ENCODE results near the gene FAM20C.
"Not testable (repeated sequence)": the region's sequence is repeated elsewhere in the genome, so short reads cannot be mapped to it uniquely, and the experiment has no call there.

FAM20C gene

GRCh38 chr7:193481-194251 is 1.3 kb downstream of the FAM20C start:
- no peak for DNase-seq

DNA sequence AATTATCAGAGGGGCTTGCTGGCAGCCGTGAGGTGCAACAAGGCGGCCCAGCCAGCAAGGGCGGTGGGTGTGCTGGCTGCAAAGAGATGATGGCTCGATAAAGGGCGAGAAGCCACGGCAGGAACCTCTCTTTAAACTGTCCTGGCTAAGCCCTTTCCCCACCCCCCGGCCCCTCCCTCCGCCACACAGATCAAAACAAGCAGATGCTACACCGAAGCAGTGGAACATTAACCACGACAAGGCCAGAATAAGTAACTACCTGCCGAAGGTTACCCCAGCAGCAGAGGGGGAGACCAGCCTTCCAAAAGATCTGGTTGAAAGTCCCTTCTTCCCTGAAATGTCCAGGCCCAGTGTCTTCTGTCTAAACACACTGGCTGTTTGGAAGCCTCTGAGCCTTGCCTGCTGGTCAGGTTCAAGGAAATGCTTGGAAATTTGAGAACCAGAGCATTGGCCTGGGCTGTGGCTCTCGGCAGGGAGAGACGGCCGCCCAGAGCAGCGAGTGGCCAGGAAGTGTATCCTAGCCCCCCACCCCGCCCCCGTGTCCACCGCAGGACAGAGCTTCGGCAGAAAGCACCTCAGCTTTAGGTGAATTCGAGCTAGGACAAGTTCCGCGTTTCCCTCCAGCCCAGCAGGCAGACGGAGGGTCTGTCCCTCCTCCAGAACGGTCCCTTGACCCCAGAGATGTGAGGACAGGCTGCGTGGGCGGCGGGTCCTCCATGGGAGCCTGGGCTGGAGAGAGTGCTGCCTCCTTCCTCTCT is 2.1 kb downstream of the FAM20C start:
- no peak for DNase-seq

DNA sequence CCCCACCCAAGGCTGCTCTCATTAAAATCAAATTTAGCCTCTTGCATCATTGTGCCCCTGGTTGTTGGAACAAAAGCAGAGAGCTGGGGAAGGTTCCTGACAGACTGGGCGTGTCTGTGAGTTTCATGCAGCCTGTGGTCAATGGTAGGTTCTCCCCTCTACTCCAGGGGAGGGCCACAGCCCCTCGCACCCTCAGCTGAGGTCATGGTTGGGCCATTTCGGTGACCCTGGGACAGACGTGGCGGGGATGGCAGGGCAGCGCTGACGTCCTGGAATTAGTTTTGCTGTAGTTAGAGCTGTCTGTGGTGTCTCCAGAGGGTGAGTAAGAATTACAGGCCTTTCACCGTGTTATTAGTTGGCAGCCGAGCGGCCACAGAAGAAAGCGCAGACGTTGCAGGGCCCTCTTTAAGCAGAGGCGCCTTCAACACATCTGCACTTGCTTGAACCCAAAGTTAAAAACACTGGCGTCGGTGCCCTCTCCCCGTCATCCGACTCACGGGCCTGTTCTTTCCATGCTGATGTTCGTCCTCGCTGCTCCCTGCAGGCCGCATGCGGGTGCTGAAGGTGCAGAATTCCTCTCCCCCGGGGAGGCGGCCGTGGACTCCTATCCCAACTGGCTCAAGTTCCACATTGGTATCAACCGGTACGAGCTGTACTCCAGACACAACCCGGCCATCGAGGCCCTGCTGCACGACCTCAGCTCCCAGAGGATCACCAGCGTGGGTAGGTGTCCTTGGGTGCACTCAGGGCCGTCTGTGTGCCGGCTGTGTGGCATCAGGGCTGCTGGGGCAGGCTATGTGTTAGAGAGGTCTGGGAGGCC is 2.8 kb downstream of the FAM20C start:
- DNase-seq: no peak

- no peak for DNase-seq
Observed at GRCh38 chr7:195830-196128, 3.4 kb downstream of the FAM20C start.

GRCh38 chr7:196283-196682 is 3.9 kb downstream of the FAM20C start:
- DNase-seq: no peak

DNA sequence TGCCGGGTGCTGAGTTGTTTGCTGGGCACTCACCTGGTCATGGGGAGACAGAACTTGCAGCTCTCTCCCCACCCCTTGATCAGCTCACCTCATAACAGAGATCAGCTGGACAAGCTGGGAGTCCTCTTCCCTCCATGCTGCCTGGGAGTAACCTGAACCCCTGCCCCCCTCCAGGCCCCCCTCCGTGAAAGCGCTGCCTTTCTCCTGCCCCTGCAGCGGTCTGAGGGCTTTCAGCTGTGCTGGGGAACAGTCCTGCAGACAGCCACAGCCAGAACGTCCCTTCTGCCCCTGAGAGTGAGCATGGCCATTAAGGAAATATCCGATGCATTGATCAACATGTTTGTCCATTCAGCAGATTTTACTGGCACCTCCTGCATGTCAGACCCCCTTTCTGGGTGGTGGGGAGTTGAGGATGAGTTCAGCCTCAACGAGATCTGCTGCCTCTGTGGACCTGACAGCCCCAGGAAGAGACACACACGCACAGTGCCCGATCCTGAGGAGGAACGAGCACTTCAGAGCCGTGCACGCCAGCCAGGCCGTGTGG is 4.5 kb downstream of the FAM20C start:
- DNase-seq: no peak

DNA sequence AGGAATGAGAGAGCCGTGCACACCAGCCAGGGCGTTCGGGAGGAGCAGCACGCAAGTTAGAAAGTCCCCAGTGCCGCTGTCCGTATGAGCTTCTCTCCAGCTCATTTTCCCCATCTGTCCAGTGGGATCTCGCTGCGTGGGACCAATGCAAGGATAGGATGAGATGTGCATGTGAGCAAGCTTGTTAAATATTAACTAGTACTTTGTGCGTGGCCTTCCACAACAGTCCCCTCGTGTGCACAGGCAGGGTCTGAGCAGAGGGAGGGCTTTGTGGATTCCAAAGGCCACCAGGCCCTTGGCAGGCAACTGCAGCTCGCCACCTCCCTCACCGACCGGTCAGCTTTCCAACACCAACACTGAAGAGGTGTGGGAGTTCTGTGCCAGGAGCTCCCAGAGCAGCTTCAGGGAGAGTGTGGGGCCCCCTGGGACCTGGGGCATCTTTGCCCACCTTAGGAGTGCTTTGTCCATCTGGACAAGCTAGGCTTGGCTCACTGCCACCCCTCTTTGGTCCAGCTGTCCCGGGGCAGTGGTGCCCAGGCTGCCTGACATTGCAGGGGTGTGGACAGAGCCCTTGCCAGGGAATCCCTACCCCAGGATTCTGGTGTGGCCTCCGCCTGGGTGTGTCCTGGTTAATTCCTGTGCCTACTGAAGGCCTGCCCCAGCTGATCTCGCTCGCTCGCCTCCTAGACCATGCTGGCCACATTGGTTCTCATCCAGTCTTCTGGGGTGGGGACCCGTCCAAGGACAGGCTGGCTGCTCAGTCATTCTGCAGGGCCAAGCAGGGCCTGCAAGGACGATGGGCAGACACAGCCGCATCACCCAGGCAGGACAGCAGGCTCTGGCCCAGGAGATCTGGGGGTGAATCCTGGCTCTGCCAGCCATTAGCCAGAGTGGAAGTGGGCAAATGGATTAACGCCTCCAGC is 5.3 kb downstream of the FAM20C start:
- no peak for DNase-seq

DNA sequence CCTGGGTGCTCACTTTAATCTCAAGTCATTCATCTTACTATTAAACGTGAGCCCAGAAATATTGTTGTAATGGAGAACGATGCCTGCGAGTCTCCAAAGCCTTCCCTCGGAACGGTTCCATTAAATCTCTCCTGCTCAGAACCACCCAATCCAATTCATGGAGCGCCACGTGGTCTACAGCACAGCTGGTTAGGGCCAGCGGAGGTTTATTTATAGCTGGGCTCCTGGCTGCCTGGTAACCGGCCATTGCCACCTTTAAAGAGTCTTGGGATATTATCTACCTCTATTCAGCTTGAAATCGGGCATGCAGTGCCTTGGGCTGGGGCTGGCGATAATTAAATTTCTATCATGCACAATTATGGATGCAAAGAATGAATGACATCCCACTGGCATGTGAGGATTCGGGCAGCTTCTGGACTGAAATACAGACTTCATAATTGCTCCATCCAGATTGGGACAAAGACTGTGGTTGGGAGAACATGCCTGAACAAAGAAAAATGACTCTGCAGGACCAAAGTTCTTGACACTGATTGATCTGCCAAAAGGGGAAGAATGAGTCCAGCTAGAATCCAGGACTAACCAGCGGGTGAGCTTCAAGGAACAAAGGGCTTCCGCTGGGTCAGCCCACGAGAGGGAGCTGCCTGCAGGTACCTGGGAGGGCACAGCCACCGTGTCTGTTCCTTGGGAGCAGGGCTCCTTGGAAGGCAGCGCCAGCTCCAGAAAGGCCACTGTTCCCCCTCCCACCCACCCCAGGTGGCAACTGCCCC is 7.3 kb downstream of the FAM20C start:
- DNase-seq: no peak

- no peak for DNase-seq
Observed at GRCh38 chr7:200290-200689, 7.9 kb downstream of the FAM20C start.

GRCh38 chr7:200704-201103 is 8.3 kb downstream of the FAM20C start:
- no peak for DNase-seq

DNA sequence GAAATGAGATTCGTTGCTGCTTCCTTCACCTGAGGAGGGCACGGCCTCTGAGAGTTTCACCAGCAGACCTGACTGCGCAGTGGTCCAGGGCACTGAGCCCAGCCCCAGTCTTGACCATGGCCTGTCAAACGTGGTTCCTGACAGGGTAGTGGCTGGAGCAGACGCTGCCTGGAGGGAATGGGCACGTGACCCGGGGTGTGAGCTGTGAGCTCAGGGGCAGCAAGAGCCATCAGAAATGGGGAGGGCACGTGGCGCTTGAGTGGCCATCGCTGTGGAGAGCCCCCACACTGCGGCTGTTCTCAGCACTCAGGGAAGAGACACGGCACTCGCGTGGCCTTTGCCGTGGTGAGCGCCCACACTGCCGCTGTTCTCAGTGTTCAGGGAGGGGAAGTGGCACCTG is 12.0 kb downstream of the FAM20C start:
- DNase-seq: no peak

GRCh38 chr7:205115-206010 is 13.0 kb downstream of the FAM20C start:
- DNase-seq: peak in 1 of 5 donors; percentile 4

DNA sequence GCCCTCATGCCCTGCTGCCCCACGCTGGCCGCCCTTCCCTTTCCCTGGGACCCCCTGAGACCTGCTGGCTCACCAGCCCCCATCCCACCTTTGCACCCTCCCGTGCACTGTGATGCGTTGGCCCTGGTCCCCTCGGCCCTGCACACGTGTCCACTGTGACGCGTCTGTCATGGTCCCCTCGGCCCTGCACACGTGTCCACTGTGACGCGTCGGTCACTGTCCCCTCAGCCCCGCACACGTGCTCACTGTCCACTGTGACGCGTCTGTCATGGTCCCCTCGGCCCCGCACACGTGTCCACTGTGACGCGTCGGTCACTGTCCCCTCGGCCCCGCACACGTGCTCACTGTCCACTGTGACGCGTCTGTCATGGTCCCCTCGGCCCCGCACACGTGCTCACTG is 14.0 kb downstream of the FAM20C start:
- DNase-seq: not testable (repeated sequence)

- no peak for DNase-seq
Observed at GRCh38 chr7:207418-208129, 15.2 kb downstream of the FAM20C start.

GRCh38 chr7:208130-208673 is 15.8 kb downstream of the FAM20C start:
- DNase-seq: no peak

GRCh38 chr7:208816-209215 is 16.4 kb downstream of the FAM20C start:
- no peak for DNase-seq

- no peak for DNase-seq
Observed at GRCh38 chr7:209416-209815, 17.0 kb downstream of the FAM20C start.

DNA sequence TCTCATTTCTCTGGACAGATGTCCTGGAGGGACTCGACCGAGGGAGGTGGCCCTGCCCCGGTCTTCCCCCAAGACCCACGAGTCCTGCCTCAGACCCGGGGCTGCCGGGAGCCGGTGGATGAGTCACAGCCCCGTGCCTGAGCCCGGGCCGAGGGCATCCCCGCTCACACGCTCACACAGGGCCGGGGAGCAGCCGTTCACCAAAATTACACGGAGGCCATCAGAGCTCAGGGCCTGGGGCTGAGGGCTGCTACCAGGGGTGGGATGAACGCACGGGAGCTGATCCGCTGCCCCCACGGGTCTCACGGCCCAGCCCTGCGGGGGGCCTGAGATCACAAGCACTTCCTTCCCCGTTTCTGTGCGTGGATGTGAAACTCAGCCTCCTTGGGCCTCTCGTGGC is 17.5 kb downstream of the FAM20C start:
- no peak for DNase-seq

DNA sequence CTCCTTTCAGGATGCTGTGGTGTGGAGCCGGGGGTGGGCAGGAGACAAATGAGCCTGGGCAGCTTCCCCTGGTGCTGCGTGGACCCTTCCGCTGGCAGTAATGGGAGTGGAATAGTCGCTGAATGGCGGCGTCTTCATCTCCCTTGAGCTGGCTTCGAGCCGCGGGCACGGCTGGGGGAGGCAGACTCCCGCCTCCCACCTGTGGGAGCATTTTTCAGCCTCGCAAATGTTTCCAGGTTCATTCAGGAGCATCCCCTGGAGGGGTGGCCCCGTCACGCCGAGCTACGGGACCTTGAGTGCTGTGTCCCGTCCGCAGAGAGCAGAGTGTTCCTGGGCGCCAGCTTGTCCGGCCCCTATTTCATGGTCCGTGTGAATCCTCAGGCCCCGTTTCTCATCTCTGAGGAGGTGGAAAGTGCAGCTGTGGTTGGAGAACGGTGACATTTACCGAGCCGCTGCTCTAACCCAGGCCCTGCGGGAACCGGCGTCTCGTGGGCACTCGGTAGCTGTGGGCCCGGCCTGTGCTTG is 18.1 kb downstream of the FAM20C start:
- no peak for DNase-seq

Measured in T-helper 1 cell (primary cell).